ENCODE measurements around the gene RTN4IP1. TPM values are rescaled to one million over a fixed set of nuclear protein-coding genes. Genes with fewer than 3 reads are reported as not detected.

RTN4IP1 gene
- total and polyA plus RNA-seq, 10 of the 15 experiments (the other 5 are each of a cell fraction or from before 2014, with no cell fraction given) = 8.2 to 17.0 (median 9.8) TPM

- Histone ChIP-seq H3K9ac (ENCODE audit: control insufficient read depth, insufficient read depth, low read length) (no peak overlapping the region), H3K4me1 (ENCODE audit: control insufficient read depth, insufficient read depth, low read length) (peaks cover 4% of the 10 kb centered on the region; the same call in 1 of the 2 replicates), H3K79me2 (ENCODE audit: control insufficient read depth, insufficient read depth, low read length) (no peaks in the 10 kb centered on the region), H3K9me3 (replicated peaks; ENCODE audit: control insufficient read depth, insufficient read depth, low read length) (no peaks in the 10 kb centered on the region), H4K20me1 (ENCODE audit: control insufficient read depth, insufficient read depth) (no peaks in the 10 kb centered on the region), H2AFZ (ENCODE audit: control insufficient read depth, low read depth, low read length) (no peak overlapping the region), H3K27ac (ENCODE audit: control insufficient read depth, insufficient read depth) (no peak overlapping the region), H3K4me2 (ENCODE audit: control insufficient read depth, insufficient read depth) (no peak overlapping the region), H3K4me3 (no peak overlapping the region), H3K27me3 (replicated peaks in 1 of 2; ENCODE audit: control insufficient read depth in 2 of 2, insufficient read depth in 2 of 2, low read length in 1 of 2) (no peaks in the 10 kb centered on the region), H3K36me3 (ENCODE audit: control insufficient read depth in 2 of 2, insufficient read depth in 2 of 2, low read length in 1 of 2) (0 out of 4 replicates have a peak, but pooled peaks cover 0 to 6% of the 10 kb centered on the region in 2 experiments)
- DNase-seq (ENCODE audit: low read depth, low spot score) (no peak), FAIRE-seq (no peak), ATAC-seq (no peak)
- ChIA-PET POLR2A (interaction anchor here (0.7 to 1.2 kb wide), 3 partner anchors 11 to 319 kb away, joined by 3 to 4 read pairs (median 3); no protein-coding TSS in a partner anchor), SMC1A (ENCODE audit: uncharacterized antibody, unreplicated experiment) (interaction anchor here (0.8 to 2.6 kb wide), 4 partner anchors 16 to 365 kb away, joined by 3 to 10 read pairs (median 4); no protein-coding TSS in a partner anchor), CTCF (interaction anchor here (1.1 to 1.3 kb wide), 2 partner anchors 11 to 365 kb away, joined by 6 read pairs; no protein-coding TSS in a partner anchor), RAD21 (ENCODE audit: unreplicated experiment) (interaction anchor here (0.9 to 2.0 kb wide), 2 partner anchors 52 to 365 kb away, joined by 3 to 7 read pairs; no protein-coding TSS in a partner anchor)
- BruUV-seq (replicated peaks) = no TSS peak
- intact Hi-C loops (cut with micrococcal nuclease; ENCODE audit: unreplicated experiment) (no loop called here), in situ Hi-C loops (cut with MboI) (no loop called here)
- WGBS (ENCODE audit: insufficient coverage, insufficient replicate concordance, low lambda C conversion rate, missing lambda C conversion rate) = 59% methylated on average over 3 of the region's 3 CpGs
- TF ChIP-seq, protein P1, sequence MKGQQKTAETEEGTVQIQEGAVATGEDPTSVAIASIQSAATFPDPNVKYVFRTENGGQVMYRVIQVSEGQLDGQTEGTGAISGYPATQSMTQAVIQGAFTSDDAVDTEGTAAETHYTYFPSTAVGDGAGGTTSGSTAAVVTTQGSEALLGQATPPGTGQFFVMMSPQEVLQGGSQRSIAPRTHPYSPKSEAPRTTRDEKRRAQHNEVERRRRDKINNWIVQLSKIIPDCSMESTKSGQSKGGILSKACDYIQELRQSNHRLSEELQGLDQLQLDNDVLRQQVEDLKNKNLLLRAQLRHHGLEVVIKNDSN (IDR thresholded peaks at IDR 0.05; ENCODE audit: borderline replicate concordance, extremely low read length, insufficient read depth, low read depth, low read length) = no peak
- TF ChIP-seq SIX5 (IDR thresholded peaks at IDR 0.05; ENCODE audit: low read depth, low read length, severe bottlenecking) (no peak), POLR2AphosphoS5 (IDR thresholded peaks at IDR 0.05; ENCODE audit: low read length) (no peak), SREBF1 (IDR thresholded peaks at IDR 0.05; ENCODE audit: low read length) (no peak), ZNF274 (IDR thresholded peaks at IDR 0.05; ENCODE audit: insufficient read depth, insufficient read length) (no peak), RBBP5 (conservative IDR thresholded peaks at IDR 0.05) (no peak), IRF5 (IDR thresholded peaks at IDR 0.05; ENCODE audit: borderline replicate concordance) (no peak), NFYB (IDR thresholded peaks at IDR 0.05; ENCODE audit: insufficient read depth, low read depth, low read length) (no peak), ZNF384 (IDR thresholded peaks at IDR 0.05; ENCODE audit: borderline replicate concordance, low read depth, low read length) (no peak), USF2 (IDR thresholded peaks at IDR 0.05; ENCODE audit: borderline replicate concordance, low read depth, low read length) (no peak)
- TF ChIP-seq, protein P2, sequence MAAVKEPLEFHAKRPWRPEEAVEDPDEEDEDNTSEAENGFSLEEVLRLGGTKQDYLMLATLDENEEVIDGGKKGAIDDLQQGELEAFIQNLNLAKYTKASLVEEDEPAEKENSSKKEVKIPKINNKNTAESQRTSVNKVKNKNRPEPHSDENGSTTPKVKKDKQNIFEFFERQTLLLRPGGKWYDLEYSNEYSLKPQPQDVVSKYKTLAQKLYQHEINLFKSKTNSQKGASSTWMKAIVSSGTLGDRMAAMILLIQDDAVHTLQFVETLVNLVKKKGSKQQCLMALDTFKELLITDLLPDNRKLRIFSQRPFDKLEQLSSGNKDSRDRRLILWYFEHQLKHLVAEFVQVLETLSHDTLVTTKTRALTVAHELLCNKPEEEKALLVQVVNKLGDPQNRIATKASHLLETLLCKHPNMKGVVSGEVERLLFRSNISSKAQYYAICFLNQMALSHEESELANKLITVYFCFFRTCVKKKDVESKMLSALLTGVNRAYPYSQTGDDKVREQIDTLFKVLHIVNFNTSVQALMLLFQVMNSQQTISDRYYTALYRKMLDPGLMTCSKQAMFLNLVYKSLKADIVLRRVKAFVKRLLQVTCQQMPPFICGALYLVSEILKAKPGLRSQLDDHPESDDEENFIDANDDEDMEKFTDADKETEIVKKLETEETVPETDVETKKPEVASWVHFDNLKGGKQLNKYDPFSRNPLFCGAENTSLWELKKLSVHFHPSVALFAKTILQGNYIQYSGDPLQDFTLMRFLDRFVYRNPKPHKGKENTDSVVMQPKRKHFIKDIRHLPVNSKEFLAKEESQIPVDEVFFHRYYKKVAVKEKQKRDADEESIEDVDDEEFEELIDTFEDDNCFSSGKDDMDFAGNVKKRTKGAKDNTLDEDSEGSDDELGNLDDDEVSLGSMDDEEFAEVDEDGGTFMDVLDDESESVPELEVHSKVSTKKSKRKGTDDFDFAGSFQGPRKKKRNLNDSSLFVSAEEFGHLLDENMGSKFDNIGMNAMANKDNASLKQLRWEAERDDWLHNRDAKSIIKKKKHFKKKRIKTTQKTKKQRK (IDR thresholded peaks at IDR 0.05; ENCODE audit: low read depth, low read length) = no peak
- TF ChIP-seq, protein P3, sequence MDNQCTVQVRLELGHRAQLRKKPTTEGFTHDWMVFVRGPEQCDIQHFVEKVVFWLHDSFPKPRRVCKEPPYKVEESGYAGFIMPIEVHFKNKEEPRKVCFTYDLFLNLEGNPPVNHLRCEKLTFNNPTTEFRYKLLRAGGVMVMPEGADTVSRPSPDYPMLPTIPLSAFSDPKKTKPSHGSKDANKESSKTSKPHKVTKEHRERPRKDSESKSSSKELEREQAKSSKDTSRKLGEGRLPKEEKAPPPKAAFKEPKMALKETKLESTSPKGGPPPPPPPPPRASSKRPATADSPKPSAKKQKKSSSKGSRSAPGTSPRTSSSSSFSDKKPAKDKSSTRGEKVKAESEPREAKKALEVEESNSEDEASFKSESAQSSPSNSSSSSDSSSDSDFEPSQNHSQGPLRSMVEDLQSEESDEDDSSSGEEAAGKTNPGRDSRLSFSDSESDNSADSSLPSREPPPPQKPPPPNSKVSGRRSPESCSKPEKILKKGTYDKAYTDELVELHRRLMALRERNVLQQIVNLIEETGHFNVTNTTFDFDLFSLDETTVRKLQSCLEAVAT (IDR thresholded peaks at IDR 0.05) = no peak
These were observed 14.6 kb downstream of the RTN4IP1 start for GRCh38 chr6:106614592-106615257.

Data from GM12878 (cell line).